ENCODE measurements around the gene CASP6.

CASP6 gene

GRCh38 chr4:109640644-109641043 is 62.6 kb downstream of the CASP6 start:
- TF ChIP-seq, protein P1, sequence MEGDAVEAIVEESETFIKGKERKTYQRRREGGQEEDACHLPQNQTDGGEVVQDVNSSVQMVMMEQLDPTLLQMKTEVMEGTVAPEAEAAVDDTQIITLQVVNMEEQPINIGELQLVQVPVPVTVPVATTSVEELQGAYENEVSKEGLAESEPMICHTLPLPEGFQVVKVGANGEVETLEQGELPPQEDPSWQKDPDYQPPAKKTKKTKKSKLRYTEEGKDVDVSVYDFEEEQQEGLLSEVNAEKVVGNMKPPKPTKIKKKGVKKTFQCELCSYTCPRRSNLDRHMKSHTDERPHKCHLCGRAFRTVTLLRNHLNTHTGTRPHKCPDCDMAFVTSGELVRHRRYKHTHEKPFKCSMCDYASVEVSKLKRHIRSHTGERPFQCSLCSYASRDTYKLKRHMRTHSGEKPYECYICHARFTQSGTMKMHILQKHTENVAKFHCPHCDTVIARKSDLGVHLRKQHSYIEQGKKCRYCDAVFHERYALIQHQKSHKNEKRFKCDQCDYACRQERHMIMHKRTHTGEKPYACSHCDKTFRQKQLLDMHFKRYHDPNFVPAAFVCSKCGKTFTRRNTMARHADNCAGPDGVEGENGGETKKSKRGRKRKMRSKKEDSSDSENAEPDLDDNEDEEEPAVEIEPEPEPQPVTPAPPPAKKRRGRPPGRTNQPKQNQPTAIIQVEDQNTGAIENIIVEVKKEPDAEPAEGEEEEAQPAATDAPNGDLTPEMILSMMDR (IDR thresholded peaks at IDR 0.05; ENCODE audit: low read depth, low read length): no peak
- H3K4me3 ChIP-seq (replicated peaks in 1 of 2; ENCODE audit: low read depth in 2 of 2, low read length in 2 of 2): no peak overlapping the region

More at GRCh38 chr4:109640644-109641043, 62.6 kb downstream of the CASP6 start:
- DNase-seq (ENCODE audit: low read depth in 2 of 2): no peak
